GM12891 (cell line): ENCODE measurements around the gene SLC12A1.

ENCODE experiments used
- POLR2A ChIP-seq: IDR thresholded peaks from 2 replicates; pipeline ENCODE4 v1.6.1; 2011; ENCODE audit warnings: low read depth, low read length, control low read depth
- SPI1 ChIP-seq: IDR thresholded peaks from 2 replicates; pipeline ENCODE4 v1.6.1; 2011; ENCODE audit warnings: low read depth, low read length, control low read depth
- TAF1 ChIP-seq: IDR thresholded peaks from 2 replicates; pipeline ENCODE4 v1.6.1; 2011; ENCODE audit warnings: low read depth, low read length, control low read depth

- TF ChIP-seq TAF1 = no peak
- no peak for TF ChIP-seq POLR2A
- TF ChIP-seq SPI1 = no peak
Measured at GRCh38 chr15:48297668-48298067, 91.6 kb downstream of the SLC12A1 start.
